WTC11 (cell line): ENCODE measurements around the gene UTS2B.

Experiments
- CBFB ChIP-seq: sonication (generic); formaldehyde crosslinking; IDR thresholded peaks from 2 replicates; pipeline ENCODE4 v1.8.1; 2022; ENCODE audit warnings: mild to moderate bottlenecking, low read depth, missing genetic modification reagents
- TF ChIP-seq, protein P1 (sequence below): fragments of 200-600 bp; IDR thresholded peaks from 2 replicates; pipeline ENCODE4 v1.8.0; 2022; ENCODE audit warnings: antibody characterized with exemption
- TF ChIP-seq, protein P2 (sequence below): sonication (generic); formaldehyde crosslinking; IDR thresholded peaks from 2 replicates; pipeline ENCODE4 v1.8.0; 2022; ENCODE audit warnings: mild to moderate bottlenecking, missing genetic modification reagents

DNA sequence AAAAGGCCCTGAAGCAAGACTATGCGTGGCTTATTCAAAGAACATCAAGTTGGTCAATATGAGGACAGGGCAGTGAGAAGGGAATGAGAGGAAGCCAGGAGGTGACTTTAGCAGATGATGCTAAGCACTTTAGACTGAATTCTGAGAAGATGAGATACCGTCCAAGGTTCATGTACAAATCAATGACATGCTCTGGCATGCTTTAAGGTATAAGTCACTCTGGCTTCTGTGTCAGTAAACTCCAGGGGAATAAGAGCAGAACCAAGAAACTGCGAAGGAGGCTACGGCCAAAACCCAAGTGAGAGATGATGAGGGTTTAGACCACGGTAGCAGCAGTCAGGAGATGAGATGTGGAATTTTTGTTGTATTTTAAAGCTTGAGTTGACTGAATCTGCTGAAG, 10.0 kb downstream of the UTS2B start:
- TF ChIP-seq, protein P1, sequence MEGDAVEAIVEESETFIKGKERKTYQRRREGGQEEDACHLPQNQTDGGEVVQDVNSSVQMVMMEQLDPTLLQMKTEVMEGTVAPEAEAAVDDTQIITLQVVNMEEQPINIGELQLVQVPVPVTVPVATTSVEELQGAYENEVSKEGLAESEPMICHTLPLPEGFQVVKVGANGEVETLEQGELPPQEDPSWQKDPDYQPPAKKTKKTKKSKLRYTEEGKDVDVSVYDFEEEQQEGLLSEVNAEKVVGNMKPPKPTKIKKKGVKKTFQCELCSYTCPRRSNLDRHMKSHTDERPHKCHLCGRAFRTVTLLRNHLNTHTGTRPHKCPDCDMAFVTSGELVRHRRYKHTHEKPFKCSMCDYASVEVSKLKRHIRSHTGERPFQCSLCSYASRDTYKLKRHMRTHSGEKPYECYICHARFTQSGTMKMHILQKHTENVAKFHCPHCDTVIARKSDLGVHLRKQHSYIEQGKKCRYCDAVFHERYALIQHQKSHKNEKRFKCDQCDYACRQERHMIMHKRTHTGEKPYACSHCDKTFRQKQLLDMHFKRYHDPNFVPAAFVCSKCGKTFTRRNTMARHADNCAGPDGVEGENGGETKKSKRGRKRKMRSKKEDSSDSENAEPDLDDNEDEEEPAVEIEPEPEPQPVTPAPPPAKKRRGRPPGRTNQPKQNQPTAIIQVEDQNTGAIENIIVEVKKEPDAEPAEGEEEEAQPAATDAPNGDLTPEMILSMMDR: no peak
- TF ChIP-seq, protein P2, sequence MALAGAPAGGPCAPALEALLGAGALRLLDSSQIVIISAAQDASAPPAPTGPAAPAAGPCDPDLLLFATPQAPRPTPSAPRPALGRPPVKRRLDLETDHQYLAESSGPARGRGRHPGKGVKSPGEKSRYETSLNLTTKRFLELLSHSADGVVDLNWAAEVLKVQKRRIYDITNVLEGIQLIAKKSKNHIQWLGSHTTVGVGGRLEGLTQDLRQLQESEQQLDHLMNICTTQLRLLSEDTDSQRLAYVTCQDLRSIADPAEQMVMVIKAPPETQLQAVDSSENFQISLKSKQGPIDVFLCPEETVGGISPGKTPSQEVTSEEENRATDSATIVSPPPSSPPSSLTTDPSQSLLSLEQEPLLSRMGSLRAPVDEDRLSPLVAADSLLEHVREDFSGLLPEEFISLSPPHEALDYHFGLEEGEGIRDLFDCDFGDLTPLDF: no peak
- TF ChIP-seq CBFB (CRISPR knock-in tag): no peak
